Ovary (tissue), 9 donors: ENCODE data around the gene SMAD5. TPM values are rescaled to one million over a fixed set of nuclear protein-coding genes. Genes with fewer than 3 reads are reported as not detected.

Experiments used
- DNase-seq, 5 donors: peaks; one replicate each; pipeline ENCODE4 v3.0.0-alpha.2; 2019 to 2020
- H3K27ac ChIP-seq, 2 donors: fragments of 200-600 bp; one replicate each; pipeline versions ENCODE4 v1.5.1 to v1.8.0; 2019 to 2022
- H3K27me3 ChIP-seq: fragments of 200-600 bp; one replicate; pipeline ENCODE4 v1.8.0; 2022
- H3K36me3 ChIP-seq: fragments of 200-600 bp; sonication (generic); one replicate; pipeline ENCODE4 v1.5.1; 2019
- H3K4me1 ChIP-seq: one replicate; pipeline ENCODE4 v1.8.1; 2013; ENCODE audit warnings: mild to moderate bottlenecking, moderate library complexity; ENCODE audit not compliant: insufficient read depth
- H3K4me3 ChIP-seq: fragments of 200-600 bp; sonication (generic); one replicate; pipeline ENCODE4 v1.5.1; 2017
- H3K9me3 ChIP-seq, 2 donors: fragments of 200-600 bp in 1 of 2; sonication (generic) in 1 of 2; one replicate each; pipeline versions ENCODE4 v1.5.1 to v1.8.1; 2013 to 2019; ENCODE audit warnings: mild to moderate bottlenecking in 1 of 2, moderate library complexity in 1 of 2
- EP300 ChIP-seq: sonication (generic); formaldehyde crosslinking; IDR thresholded peaks from one replicate; pipeline ENCODE4 v1.6.1; 2017; ENCODE audit warnings: antibody characterized with exemption
- POLR2A ChIP-seq: fragments of 450-650 bp; IDR thresholded peaks from one replicate; pipeline ENCODE4 v1.6.1; 2017; ENCODE audit warnings: antibody characterized with exemption, mild to moderate bottlenecking, moderate library complexity
- WGBS, 3 donors: extraction: QIAGEN DNeasy Blood & Tissue Kit in 1 of 3; methylation state at CpG; one replicate each; pipeline versions ENCODE4 v1.1.5 to v1.1.7; 2013 to 2017; 5-methylcytosine and 5-hydroxymethylcytosine counted together
- intact Hi-C, 4 donors: fragments of 100-400 bp; cut with DNase I; formaldehyde crosslinking; loops; one replicate each; pipeline versions ENCODE4 v1.11.0 to v1.15.1; 2022 to 2023
- polyA plus RNA-seq, 2 donors: library from polyadenylated mRNA; stranded (reverse); fragments of 200-250 nt in 1 of 2; fragments of 350-450 nt in 1 of 2; fragmentation: Illumina TruSeq in 1 of 2; extraction: RNeasy Lipid Tissue Mini Kit (QIAGEN cat#74804) in 1 of 2; gene quantifications; one replicate each; pipeline ENCODE4 v1.2.3, GENCODE V29; 2013 to 2014
- total RNA-seq, 7 donors: library from RNA; depleted of rRNA in 2 of 7; stranded (reverse); fragments of >200 nt in 2 of 7; fragmentation: NEBNext Ultra II Directional in 3 of 7; extraction: Animal tissue kit (Norgen Biotek cat#: 25700) in 3 of 7; gene quantifications; one replicate each; pipeline versions ENCODE4 v1.1.0 to v1.2.4, GENCODE V29; 2016 to 2023
- TF ChIP-seq, protein P1 (sequence below), 3 donors: fragments of 450-650 bp in 2 of 3; fragments of 200-600 bp in 1 of 3; IDR thresholded peaks; one replicate each; pipeline versions ENCODE4 v1.5.1 to v1.8.0; 2016 to 2022; ENCODE audit warnings: antibody characterized with exemption in 3 of 3, mild to moderate bottlenecking in 1 of 3
- donor health status: DM: no; HTN: no; CAD: no; lungs with moderate emphysema.
- donor health status: DM: no; HTN: no; CAD: no.
- donor health status: Bipolar disorder and iron deficiency.
- donor health status: DM: yes; HTN: yes; CAD: no.
- donor health status: DM: no; HTN: no; CAD: no.
- donor health status: DM: yes; HTN: yes; CAD: no.

Gene SMAD5
- total and polyA plus RNA-seq, 9 donors = 20.3 to 130 (median 108) TPM

DNA sequence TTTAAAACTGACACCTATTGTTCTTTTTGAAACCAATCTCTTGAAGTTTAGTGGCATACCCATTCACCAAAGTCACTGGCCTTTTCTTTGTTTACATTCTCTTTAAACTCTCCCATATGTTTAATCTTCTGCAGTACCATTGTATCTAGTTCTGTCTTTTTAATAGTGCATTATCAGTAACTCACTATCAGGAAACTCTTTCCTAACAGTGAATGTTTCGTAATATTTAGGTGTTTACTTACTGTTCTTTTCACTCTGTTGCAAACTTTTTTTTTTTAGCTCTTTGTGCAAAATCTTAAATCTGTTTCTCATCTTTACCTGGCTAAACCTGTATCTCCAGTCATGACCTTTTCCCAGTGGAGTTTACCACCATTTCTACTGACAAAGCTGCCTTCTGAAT, 17.2 kb downstream of the SMAD5 start:
- Histone ChIP-seq H3K27ac (no peak overlapping the region), H3K4me1 (peaks cover 4% of the 10 kb centered on the region), H3K27me3 (no peaks in the 10 kb centered on the region), H3K36me3 (no peaks in the 10 kb centered on the region), H3K9me3 (no peaks in the 10 kb centered on the region), H3K4me3 (no peak overlapping the region)
- WGBS, 3 donors = 43 to 61% (median 45%) methylated on average over 1 of the region's 1 CpG
- intact Hi-C loops = no loop called here
- TF ChIP-seq EP300 = no peak
- TF ChIP-seq, protein P1, sequence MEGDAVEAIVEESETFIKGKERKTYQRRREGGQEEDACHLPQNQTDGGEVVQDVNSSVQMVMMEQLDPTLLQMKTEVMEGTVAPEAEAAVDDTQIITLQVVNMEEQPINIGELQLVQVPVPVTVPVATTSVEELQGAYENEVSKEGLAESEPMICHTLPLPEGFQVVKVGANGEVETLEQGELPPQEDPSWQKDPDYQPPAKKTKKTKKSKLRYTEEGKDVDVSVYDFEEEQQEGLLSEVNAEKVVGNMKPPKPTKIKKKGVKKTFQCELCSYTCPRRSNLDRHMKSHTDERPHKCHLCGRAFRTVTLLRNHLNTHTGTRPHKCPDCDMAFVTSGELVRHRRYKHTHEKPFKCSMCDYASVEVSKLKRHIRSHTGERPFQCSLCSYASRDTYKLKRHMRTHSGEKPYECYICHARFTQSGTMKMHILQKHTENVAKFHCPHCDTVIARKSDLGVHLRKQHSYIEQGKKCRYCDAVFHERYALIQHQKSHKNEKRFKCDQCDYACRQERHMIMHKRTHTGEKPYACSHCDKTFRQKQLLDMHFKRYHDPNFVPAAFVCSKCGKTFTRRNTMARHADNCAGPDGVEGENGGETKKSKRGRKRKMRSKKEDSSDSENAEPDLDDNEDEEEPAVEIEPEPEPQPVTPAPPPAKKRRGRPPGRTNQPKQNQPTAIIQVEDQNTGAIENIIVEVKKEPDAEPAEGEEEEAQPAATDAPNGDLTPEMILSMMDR (IDR thresholded peaks at IDR 0.05) = no peak
- TF ChIP-seq POLR2A = no peak
- DNase-seq = no peak

- Histone ChIP-seq H3K4me1 (peaks cover 5% of the 10 kb centered on the region), H3K9me3 (no peaks in the 10 kb centered on the region), H3K27me3 (no peaks in the 10 kb centered on the region), H3K36me3 (no peaks in the 10 kb centered on the region), H3K4me3 (no peak overlapping the region), H3K27ac (no peak overlapping the region)
- no peak for DNase-seq
- WGBS, 3 donors = 90 to 93% (median 92%) methylated on average over 11 of the region's 11 CpGs
- TF ChIP-seq EP300 (no peak), POLR2A (no peak)
- TF ChIP-seq, protein P1 (IDR thresholded peaks at IDR 0.05) = no peak
- intact Hi-C loops = no loop called here
Measured at GRCh38 chr5:136153581-136154236, 21.1 kb downstream of the SMAD5 start.

GRCh38 chr5:136155078-136155477, 22.4 kb downstream of the SMAD5 start:
- 96 to 98% (median 97%) methylated on average over 2 of the region's 2 CpGs for WGBS, 3 donors
- no peaks in the 10 kb centered on the region for H3K27me3 ChIP-seq
- intact Hi-C loops = no loop called here
- H3K27ac ChIP-seq = no peak overlapping the region
- TF ChIP-seq, protein P1 (IDR thresholded peaks at IDR 0.05) = no peak
- no peak for TF ChIP-seq POLR2A
- TF ChIP-seq EP300 = no peak
- H3K9me3 ChIP-seq = no peaks in the 10 kb centered on the region
- H3K4me3 ChIP-seq = no peak overlapping the region
- DNase-seq = no peak
- H3K36me3 ChIP-seq = no peaks in the 10 kb centered on the region
- peaks cover 5% of the 10 kb centered on the region for H3K4me1 ChIP-seq

DNA sequence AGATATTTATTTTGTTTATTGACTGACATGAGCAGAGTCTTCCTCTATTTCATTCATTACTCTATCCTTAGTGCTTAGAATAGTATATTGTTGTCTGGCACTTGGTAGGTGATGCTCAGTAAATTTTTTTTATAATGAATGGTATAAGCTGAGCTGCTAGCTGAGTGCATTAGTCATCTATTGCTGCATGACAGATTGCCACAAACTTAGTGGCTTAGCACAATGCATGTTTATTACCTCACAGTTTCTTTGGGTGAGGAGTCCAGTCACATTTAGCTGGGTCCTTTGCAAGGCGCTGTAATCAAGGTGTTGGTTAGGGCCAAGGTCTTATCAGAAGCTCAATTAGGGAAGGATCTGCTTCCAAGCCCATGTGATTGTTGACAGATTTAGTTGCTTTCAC, 23.1 kb downstream of the SMAD5 start:
- peaks cover 5% of the 10 kb centered on the region for H3K4me1 ChIP-seq
- TF ChIP-seq, protein P1 (IDR thresholded peaks at IDR 0.05) = no peak
- TF ChIP-seq EP300 (no peak), POLR2A (no peak)
- DNase-seq = no peak

More for the DNA sequence above, 23.1 kb downstream of the SMAD5 start:
- Histone ChIP-seq H3K9me3 (no peaks in the 10 kb centered on the region), H3K36me3 (no peaks in the 10 kb centered on the region), H3K27ac (no peak overlapping the region), H3K27me3 (no peaks in the 10 kb centered on the region), H3K4me3 (no peak overlapping the region)
- intact Hi-C loops = no loop called here
- 94 to 97% (median 96%) methylated on average over 1 of the region's 1 CpG for WGBS, 3 donors
